G401 (cell line): ENCODE measurements around the gene NLRC4. TPM values are rescaled to one million over a fixed set of nuclear protein-coding genes. Genes with fewer than 3 reads are reported as not detected.
"Not testable (repeated sequence)": the region's sequence is repeated elsewhere in the genome, so short reads cannot be mapped to it uniquely, and the experiment has no call there.

Source experiments
- DNase-seq: peaks from one replicate; pipeline ENCODE4 v3.0.0-alpha.2; 2015; ENCODE audit warnings: low spot score
- in situ Hi-C: cut with HindIII; loops from 2 replicates; pipeline ENCODE4 v1.10.0; 2016; ENCODE audit warnings: low sequenced_read_pairs, mixed read lengths
- total RNA-seq: library from RNA; depleted of rRNA; stranded (reverse); fragments of >200 nt; shearing (Covaris generic); gene quantifications from 2 replicates; pipeline ENCODE4 v1.2.3, GENCODE V29; 2014; rRNA removed

NLRC4 gene, protein sequence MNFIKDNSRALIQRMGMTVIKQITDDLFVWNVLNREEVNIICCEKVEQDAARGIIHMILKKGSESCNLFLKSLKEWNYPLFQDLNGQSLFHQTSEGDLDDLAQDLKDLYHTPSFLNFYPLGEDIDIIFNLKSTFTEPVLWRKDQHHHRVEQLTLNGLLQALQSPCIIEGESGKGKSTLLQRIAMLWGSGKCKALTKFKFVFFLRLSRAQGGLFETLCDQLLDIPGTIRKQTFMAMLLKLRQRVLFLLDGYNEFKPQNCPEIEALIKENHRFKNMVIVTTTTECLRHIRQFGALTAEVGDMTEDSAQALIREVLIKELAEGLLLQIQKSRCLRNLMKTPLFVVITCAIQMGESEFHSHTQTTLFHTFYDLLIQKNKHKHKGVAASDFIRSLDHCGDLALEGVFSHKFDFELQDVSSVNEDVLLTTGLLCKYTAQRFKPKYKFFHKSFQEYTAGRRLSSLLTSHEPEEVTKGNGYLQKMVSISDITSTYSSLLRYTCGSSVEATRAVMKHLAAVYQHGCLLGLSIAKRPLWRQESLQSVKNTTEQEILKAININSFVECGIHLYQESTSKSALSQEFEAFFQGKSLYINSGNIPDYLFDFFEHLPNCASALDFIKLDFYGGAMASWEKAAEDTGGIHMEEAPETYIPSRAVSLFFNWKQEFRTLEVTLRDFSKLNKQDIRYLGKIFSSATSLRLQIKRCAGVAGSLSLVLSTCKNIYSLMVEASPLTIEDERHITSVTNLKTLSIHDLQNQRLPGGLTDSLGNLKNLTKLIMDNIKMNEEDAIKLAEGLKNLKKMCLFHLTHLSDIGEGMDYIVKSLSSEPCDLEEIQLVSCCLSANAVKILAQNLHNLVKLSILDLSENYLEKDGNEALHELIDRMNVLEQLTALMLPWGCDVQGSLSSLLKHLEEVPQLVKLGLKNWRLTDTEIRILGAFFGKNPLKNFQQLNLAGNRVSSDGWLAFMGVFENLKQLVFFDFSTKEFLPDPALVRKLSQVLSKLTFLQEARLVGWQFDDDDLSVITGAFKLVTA
- not detected in 2 replicates for total RNA-seq

GRCh38 chr2:32264422-32265105 is at the start of gene NLRC4:
TSS of gene NLRC4 (minus strand) at chr2:32264886. CDS start at chr2:32256775, 8,111 bp downstream.
- in situ Hi-C loops: no loop called here

GRCh38 chr2:32310577-32310976 is 45.9 kb upstream of the NLRC4 start:
- in situ Hi-C loops: no loop called here
- no peak for DNase-seq

More at GRCh38 chr2:32264422-32265105, at the start of gene NLRC4:
- DNase-seq: no peak

DNA sequence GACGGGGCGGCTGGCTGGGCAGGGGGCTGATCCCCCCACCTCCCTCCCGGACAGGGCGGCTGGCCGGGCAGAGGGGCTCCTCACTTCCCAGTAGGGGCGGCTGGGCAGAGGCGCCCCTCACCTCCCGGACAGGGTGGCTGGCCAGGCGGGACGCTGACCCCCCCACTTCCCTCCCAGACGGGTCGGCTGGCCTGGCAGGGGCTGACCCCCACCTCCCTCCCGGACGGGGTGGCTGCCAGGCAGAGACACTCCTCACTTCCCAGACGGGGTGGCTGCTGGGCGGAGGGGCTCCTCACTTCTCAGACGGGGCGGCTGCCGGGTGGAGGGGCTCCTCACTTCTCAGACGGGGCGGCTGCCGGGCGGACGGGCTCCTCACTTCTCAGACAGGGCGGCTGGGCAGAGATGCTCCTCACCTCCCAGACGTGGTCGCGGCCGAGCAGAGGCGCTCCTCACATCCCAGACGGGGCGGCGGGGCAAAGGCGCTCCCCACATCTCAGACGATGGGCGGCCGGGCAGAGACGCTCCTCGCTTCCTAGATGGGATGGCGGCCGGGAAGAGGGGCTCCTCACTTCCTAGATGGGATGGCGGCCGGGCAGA is 29.4 kb upstream of the NLRC4 start:
- DNase-seq, in situ Hi-C loops: not testable (repeated sequence)

GRCh38 chr2:32293493-32293892 is 28.8 kb upstream of the NLRC4 start:
- DNase-seq, in situ Hi-C loops: not testable (repeated sequence)

DNA sequence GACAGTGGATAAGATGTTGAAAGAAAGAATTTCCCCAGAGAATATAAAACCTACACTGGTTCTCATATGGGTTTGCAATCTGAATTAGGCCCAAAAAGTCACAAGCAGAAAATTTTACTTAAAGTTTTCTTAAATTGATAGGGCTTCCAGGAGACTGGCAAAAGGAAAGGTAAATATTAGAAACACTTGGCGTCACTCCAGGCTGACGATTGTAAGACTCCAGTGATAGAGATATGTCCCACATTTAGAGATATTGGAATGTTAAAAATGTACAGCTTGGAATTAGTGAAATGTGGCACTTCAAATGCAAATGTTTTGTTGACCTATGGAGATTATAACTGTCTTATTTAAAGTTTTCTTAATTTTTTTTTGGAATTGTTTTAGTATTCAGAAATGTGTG is 27.1 kb upstream of the NLRC4 start:
- peak; percentile 15 for DNase-seq
- in situ Hi-C loops: no loop called here

GRCh38 chr2:32290000-32290339 is 25.3 kb upstream of the NLRC4 start:
- no peak for DNase-seq
- in situ Hi-C loops: no loop called here

DNA sequence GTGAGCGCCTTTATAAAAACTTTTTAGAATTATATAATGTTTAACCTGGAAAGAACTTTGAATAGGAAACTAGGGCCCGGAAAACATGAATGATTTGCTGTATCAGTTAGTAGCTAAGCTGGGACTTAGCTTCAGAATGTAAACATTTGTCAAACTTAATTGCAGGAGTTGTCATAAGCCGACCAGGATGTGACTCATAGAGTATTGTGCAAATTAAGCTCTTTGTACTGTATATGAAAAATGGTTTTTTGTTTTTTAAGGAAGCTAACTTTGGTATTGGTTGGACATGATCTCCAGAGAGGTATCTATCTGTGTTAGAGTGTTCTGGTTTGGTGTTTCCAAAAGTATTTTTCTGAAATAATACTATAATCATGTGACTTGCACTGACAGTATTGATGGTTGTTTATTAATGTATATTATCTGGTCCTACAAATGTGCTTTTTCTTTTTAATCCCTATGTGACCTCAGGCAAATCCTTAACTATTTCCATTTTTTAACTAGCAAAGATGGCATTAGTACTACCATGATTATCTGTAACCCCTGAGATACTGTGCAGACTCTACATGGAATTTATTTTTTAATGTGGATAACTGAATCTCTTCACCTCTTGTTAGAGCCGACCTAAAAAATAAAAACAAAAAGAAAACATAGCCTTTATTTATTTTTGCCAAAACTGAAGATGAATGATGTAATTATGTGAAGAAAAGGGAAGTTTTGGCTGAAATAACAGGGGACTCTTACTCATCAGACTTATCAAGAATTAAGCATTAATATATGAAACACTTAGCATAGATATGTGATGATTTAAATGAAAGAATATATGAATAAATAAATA is 24.7 kb upstream of the NLRC4 start:
- in situ Hi-C loops: no loop called here
- DNase-seq: no peak

GRCh38 chr2:32284321-32284720 is 19.6 kb upstream of the NLRC4 start:
- in situ Hi-C loops: no loop called here
- no peak for DNase-seq

GRCh38 chr2:32278478-32278853 is 13.8 kb upstream of the NLRC4 start:
- DNase-seq: no peak
- in situ Hi-C loops: no loop called here

- peak; percentile 95 for DNase-seq
- in situ Hi-C loops: no loop called here
Observed at GRCh38 chr2:32277674-32278477, 13.2 kb upstream of the NLRC4 start, which contains the start of gene YIPF4. TSS of gene YIPF4 (plus strand) at chr2:32277904. CDS start at chr2:32278156, 252 bp downstream.

DNA sequence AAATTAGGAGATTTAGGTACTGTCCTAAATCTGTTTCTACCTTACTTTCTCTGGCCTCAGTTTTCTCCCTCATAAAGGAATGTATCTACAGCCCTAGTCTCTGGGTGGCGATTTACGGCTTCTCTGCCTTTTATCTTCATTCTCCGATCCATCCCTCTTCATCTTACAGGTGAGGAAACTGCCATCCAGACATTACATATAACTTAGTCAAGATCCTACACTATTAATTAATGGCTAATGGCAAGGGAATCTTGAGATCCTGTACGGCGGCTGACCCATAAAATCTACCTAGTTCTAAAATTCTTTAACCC is 12.6 kb upstream of the NLRC4 start:
- DNase-seq: no peak
- in situ Hi-C loops: no loop called here

DNA sequence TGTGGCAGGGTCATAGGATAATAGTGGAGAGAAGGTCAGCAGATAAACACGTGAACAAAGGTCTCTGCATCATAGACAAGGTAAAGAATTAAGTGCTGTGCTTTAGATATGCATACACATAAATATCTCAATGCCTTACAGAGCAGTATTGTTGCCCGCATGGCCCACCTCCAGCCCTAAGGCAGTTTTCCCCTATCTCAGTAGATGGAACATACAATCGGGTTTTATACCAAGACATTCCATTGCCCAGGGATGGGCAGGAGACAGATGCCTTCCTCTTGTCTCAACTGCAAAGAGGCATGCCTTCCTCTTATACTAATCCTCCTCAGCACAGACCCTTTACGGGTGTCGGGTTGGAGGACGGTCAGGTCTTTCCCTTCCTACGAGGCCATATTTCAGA is 11.1 kb upstream of the NLRC4 start:
- DNase-seq, in situ Hi-C loops: not testable (repeated sequence)

DNA sequence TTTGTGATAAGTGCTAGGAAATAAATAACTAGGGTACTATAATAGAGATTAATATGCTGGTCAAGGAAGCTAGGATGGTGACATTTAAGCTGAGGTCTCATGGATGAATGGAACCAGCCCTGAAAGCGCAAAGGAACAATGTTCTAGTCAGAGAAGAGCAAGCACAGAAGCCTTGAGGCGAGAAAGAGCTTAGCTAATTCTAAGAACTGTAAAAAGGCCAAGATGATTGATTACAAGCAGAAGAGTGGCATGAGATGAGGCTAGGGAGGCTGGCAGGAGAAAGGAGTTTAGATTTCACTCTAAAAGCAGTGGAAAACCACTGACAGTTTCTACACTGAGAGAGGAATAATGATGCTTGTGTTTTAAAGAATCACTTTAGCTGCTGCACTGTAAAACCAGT is 9.6 kb upstream of the NLRC4 start:
- DNase-seq: no peak
- in situ Hi-C loops: no loop called here

- no peak for DNase-seq
- in situ Hi-C loops: no loop called here
Observed at GRCh38 chr2:32272279-32272678, 7.6 kb upstream of the NLRC4 start.

- in situ Hi-C loops: no loop called here
- no peak for DNase-seq
Observed at GRCh38 chr2:32271063-32271462, 6.4 kb upstream of the NLRC4 start.

DNA sequence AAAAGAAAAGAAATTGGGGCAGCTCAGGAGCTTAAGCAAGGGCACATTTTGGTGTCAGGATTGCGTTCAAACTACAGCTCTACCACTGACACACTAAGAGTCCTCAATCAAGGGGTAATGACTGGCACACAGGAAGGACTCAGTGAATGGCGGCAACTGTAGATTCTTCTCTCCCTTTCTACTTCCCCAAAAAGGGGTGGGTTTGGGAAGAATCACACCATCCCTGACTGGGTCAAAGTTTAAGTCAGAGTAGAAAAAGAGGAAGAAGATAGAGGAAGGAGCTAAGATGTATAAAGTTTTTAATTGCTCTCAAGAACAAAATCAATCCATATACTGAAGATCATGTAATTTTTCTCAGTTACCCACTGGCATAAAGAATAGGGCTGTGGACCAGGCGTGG is 2.6 kb downstream of the NLRC4 start:
- DNase-seq: no peak
- in situ Hi-C loops: no loop called here

DNA sequence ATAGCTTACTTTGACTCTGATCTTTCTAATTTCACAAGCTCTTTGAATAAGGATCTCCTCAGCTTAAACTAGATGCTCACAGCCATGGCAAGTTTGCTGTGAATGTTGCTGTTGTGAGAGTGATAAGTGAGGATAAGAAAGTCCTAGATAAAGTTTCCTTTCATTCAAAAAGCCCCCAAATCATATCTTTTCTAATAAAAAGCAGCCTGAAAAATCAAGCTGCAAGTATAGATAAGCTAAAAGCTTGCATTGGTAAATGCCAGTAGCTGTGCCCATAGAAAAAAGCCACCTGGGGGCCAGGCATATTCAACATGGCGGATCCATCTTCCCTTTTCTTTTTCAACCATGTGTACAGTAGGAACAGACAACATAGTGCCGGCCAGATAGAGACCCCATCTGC is 4.3 kb downstream of the NLRC4 start:
- in situ Hi-C loops: no loop called here
- DNase-seq: no peak

DNA sequence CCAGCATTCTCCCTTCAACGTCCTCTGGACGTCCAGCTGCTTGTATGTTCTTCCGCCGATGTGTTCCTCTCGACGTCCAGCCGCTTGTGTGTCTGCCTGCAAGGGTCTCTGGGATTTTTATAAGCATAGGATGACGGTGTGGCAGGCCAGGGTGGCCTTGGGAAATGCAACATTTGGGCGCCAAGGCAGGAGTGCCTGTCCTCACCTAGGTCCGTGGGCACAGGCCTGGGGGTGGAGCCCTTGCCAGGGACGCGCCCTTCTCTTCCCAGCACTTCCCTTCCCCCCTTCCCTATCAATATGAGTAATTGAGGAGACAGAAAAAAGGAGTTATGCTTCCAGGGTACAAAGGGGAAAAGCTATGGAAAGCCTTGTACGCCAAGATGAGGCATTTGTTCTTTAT is 6.4 kb downstream of the NLRC4 start:
- DNase-seq: no peak
- in situ Hi-C loops: no loop called here
